ENCODE results near the gene ANKRD53. TPM values are rescaled to one million over a fixed set of nuclear protein-coding genes. Genes with fewer than 3 reads are reported as not detected.

ANKRD53 gene
- total and polyA plus RNA-seq, 2 donors, result 0.14 to 0.71 TPM

DNA sequence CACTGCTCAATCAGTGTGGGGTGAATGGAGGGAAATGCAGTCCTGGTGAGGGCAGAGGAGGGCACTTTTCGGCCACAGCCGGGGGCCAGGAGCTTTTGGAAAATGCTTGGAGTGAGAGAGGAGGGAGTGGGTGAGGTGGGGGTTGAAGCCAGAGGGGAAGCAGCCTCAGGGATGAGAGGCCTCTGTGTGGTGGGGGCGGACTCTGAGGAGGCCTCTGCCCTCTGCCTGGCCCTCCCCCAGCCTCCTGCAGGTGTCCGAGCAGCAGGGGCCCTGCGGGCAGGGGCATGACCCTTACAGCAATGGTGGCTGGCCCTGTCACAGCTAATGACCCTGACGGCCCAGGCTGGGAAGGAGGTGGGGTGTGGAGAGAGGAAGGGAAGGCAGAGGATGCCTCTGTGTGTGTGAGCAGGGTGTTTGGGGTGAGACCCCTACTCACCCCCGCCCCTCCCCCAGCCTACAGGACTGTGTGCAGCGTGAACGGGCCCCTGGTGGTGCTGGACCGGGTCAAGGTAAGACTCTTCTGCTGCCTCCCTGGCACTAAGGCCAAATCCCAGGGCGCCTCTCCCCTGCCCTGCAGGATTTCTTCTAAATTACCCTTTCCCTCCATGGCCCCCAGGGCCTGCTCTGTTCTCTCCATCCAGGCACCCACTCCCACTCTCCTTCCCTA lies 35.1 kb upstream of the ANKRD53 start:
- H3K9me3 ChIP-seq (ENCODE audit: control insufficient read depth in 2 of 2, insufficient read depth in 1 of 2, low read length in 1 of 2), result no peaks in the 10 kb centered on the region
- H3K4me1 ChIP-seq (ENCODE audit: control insufficient read depth in 2 of 2, insufficient read depth in 2 of 2, low read length in 2 of 2), result peaks cover 0 to 2% of the 10 kb centered on the region in 2 donors
- H3K27ac ChIP-seq (ENCODE audit: low read depth in 1 of 2, low read length in 1 of 2), result no peak overlapping the region
- H3K36me3 ChIP-seq (ENCODE audit: control insufficient read depth in 2 of 2, insufficient read depth in 2 of 2, low read length in 1 of 2), result no peaks in the 10 kb centered on the region
- WGBS, result 94% methylated on average over 11 of the region's 11 CpGs
- H3K4me3 ChIP-seq (ENCODE audit: low read length in 2 of 2), result no peak overlapping the region
- peaks cover 11 to 87% of the 10 kb centered on the region in 2 donors for H3K27me3 ChIP-seq (ENCODE audit: control insufficient read depth in 2 of 2, insufficient read depth in 1 of 2, low read length in 1 of 2)
- no peak for DNase-seq (ENCODE audit: low read depth in 6 of 9, low spot score in 9 of 9)

DNA sequence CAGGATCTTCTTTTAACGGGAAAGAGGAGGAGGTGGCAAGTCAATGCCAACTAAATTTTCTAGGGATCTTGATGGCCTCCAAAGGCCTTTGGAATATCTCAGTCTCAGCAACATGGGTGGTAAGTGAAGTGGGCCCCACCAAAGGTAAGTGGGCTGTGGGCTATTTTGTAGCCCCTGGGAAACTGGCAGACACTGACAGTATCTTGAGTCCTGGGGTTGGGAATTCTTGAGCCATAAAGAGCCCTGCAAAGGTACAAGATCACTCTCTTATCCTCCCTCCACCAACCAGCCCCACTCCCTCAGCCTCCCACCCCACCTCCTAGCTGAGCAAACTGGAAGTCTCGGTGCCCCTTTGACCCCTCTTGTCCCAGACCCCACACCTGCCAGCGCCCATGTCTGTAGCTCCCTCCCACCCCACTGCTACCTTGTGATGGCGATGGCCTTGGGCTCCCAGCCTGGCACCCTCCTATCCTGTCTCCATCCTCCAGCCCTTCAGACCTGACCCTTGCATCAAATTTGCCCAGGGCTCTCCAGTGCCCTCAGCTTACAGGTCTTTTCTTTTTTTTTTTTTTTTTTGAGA lies 34.2 kb upstream of the ANKRD53 start:
- no peak overlapping the region for H3K4me3 ChIP-seq (ENCODE audit: low read length in 2 of 2)
- no peaks in the 10 kb centered on the region for H3K9me3 ChIP-seq (ENCODE audit: control insufficient read depth in 2 of 2, insufficient read depth in 1 of 2, low read length in 1 of 2)
- WGBS, result 95% methylated on average over 4 of the region's 4 CpGs
- H3K27ac ChIP-seq (ENCODE audit: low read depth in 1 of 2, low read length in 1 of 2), result no peak overlapping the region
- peaks cover 9 to 87% of the 10 kb centered on the region in 2 donors for H3K27me3 ChIP-seq (ENCODE audit: control insufficient read depth in 2 of 2, insufficient read depth in 1 of 2, low read length in 1 of 2)
- peaks cover 0 to 5% of the 10 kb centered on the region in 2 donors for H3K4me1 ChIP-seq (ENCODE audit: control insufficient read depth in 2 of 2, insufficient read depth in 2 of 2, low read length in 2 of 2)
- no peaks in the 10 kb centered on the region for H3K36me3 ChIP-seq (ENCODE audit: control insufficient read depth in 2 of 2, insufficient read depth in 2 of 2, low read length in 1 of 2)
- DNase-seq (ENCODE audit: low read depth in 6 of 9, low spot score in 9 of 9), result no peak

DNA sequence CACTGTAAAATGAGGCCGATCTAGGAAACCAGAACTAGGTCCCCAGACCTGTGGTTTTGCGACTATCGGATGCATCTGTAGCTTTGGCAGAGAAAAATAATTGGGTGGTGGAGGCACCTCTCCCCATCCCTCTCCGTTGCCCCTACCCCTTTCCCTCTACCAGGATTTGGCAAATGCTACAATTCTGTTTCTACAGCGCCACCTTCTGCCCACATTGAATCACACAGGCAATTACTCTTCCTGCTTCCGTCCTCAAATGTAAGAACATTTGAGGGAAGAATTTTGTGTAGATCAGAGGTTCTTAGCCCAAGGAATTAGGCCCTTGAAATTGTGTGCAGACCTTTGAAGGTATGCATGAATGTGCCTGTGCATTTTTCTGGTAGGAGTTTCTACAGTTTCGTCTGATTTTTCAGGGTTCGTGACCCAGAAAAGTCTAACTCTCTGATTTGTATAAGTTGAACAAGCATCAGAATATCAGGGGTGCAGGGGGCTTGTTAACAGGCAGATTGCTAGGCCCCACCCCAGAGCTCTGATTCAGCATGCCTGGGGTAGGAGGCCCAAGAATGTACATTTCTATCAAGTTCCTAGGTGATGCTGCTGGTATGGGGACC lies 31.5 kb upstream of the ANKRD53 start:
- Histone ChIP-seq H3K27me3 (ENCODE audit: control insufficient read depth in 2 of 2, insufficient read depth in 1 of 2, low read length in 1 of 2) (peaks cover 9 to 77% of the 10 kb centered on the region in 2 donors), H3K36me3 (ENCODE audit: control insufficient read depth in 2 of 2, insufficient read depth in 2 of 2, low read length in 1 of 2) (no peaks in the 10 kb centered on the region), H3K4me3 (ENCODE audit: low read length in 2 of 2) (no peak overlapping the region), H3K27ac (ENCODE audit: low read depth in 1 of 2, low read length in 1 of 2) (no peak overlapping the region), H3K9me3 (ENCODE audit: control insufficient read depth in 2 of 2, insufficient read depth in 1 of 2, low read length in 1 of 2) (no peaks in the 10 kb centered on the region), H3K4me1 (ENCODE audit: control insufficient read depth in 2 of 2, insufficient read depth in 2 of 2, low read length in 2 of 2) (peaks cover 0 to 5% of the 10 kb centered on the region in 2 donors)
- WGBS, result 22% methylated on average over 8 of the region's 8 CpGs
- DNase-seq (ENCODE audit: low read depth in 6 of 9, low spot score in 9 of 9), result peak in 8 of 9 donors; percentile 29 to 73 (median 51)

DNA sequence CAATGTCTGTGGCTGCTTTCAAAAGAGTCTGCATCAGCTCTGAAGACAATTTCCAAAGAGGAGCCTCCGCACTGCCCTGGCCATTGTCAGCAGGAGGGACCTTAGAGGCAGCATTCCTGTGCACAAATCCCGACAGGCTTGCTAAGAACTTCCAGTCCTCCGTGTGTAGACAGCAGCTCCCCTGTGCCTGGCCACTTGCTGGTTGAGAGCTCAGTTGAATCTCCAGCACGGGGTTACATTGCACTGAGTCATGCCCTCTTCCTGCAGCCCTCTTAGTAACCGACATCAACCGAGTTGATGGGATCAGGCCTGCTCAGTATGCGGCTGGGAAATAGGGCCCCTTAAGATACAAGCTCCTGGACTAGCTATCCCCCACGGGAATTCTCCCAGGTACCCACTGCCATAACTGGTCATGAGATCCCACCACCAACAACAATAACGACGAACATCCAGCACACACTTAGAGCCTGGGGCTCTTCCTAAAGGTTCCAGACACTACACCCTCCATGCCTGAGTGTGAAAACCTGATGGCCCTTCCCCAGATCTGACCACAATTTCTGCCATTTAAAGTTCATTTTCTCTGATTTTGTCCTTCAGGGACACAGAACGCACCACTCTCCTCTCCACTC lies 30.8 kb upstream of the ANKRD53 start:
- H3K4me3 ChIP-seq (ENCODE audit: low read length in 2 of 2), result no peak overlapping the region

DNA sequence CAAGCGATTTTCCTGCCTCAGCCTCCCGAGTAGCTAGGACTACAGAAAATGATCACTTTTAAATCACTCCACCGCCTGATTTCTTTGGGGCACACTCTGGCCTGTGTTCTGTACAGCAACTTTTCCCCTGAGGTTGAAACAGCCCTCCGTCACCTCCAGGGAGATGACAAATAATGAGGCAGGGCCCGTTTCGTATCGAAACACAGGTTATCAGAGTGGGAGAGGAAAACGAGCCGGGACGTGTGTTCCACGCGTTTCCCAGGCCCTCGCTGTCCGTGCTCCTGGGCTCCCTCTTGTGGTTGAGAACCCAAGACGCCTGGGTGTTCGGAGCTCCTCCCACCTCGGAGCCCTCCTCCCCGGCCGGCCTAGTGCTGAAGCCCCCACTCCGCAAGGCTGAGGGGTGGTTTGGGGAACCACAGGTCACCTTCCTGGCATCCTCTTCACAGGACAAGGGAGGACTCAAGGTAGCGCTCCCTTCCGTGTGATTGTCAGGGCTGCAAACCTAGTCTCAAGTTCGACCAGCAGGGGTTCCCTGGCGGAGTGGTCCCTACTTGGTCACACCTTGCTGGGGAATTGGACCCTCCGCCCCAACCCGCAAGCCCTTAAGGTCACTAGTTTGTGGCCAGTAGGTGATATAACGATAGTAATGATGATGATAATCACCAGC lies 30.0 kb upstream of the ANKRD53 start:
- peaks cover 0 to 5% of the 10 kb centered on the region in 2 donors for H3K4me1 ChIP-seq (ENCODE audit: control insufficient read depth in 2 of 2, insufficient read depth in 2 of 2, low read length in 2 of 2)
- no peaks in the 10 kb centered on the region for H3K9me3 ChIP-seq (ENCODE audit: control insufficient read depth in 2 of 2, insufficient read depth in 1 of 2, low read length in 1 of 2)
- WGBS, result 13% methylated on average over 27 of the region's 27 CpGs
- peaks cover 9 to 70% of the 10 kb centered on the region in 2 donors for H3K27me3 ChIP-seq (ENCODE audit: control insufficient read depth in 2 of 2, insufficient read depth in 1 of 2, low read length in 1 of 2)
- peak; percentile 14 to 78 (median 55) for DNase-seq (ENCODE audit: low read depth in 6 of 9, low spot score in 9 of 9)
- no peak overlapping the region for H3K4me3 ChIP-seq (ENCODE audit: low read length in 2 of 2)
- no peak overlapping the region for H3K27ac ChIP-seq (ENCODE audit: low read depth in 1 of 2, low read length in 1 of 2)
- H3K36me3 ChIP-seq (ENCODE audit: control insufficient read depth in 2 of 2, insufficient read depth in 2 of 2, low read length in 1 of 2), result no peaks in the 10 kb centered on the region

More for the DNA sequence above, 30.8 kb upstream of the ANKRD53 start:
- H3K36me3 ChIP-seq (ENCODE audit: control insufficient read depth in 2 of 2, insufficient read depth in 2 of 2, low read length in 1 of 2), result no peaks in the 10 kb centered on the region
- H3K4me1 ChIP-seq (ENCODE audit: control insufficient read depth in 2 of 2, insufficient read depth in 2 of 2, low read length in 2 of 2), result peaks cover 0 to 5% of the 10 kb centered on the region in 2 donors
- H3K27ac ChIP-seq (ENCODE audit: low read depth in 1 of 2, low read length in 1 of 2), result no peak overlapping the region
- WGBS, result 59% methylated on average over 11 of the region's 11 CpGs
- no peak for DNase-seq (ENCODE audit: low read depth in 6 of 9, low spot score in 9 of 9)
- H3K9me3 ChIP-seq (ENCODE audit: control insufficient read depth in 2 of 2, insufficient read depth in 1 of 2, low read length in 1 of 2), result no peaks in the 10 kb centered on the region
- H3K27me3 ChIP-seq (ENCODE audit: control insufficient read depth in 2 of 2, insufficient read depth in 1 of 2, low read length in 1 of 2), result peaks cover 9 to 74% of the 10 kb centered on the region in 2 donors

DNA sequence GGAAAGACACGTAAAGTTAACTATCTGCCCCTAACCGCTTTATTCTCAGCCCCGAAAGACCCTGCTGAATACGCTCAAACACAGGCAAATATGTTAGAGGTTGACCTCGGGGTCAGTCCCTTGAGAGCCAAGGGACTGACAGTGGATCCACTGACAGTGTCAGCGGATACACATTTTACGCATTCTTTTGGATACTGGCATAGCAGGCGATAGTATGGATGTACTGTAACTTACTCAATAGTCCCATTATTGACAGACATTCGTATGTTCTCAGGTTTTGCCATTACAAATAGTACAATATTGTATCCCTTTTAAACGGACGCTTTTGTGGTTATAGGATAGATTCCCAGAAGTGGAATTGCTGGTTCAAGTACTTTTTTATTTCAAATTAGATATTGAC lies 29.3 kb upstream of the ANKRD53 start:
- DNase-seq (ENCODE audit: low read depth in 6 of 9, low spot score in 9 of 9), result no peak
- Histone ChIP-seq H3K36me3 (ENCODE audit: control insufficient read depth in 2 of 2, insufficient read depth in 2 of 2, low read length in 1 of 2) (no peaks in the 10 kb centered on the region), H3K4me3 (ENCODE audit: low read length in 2 of 2) (no peak overlapping the region), H3K4me1 (ENCODE audit: control insufficient read depth in 2 of 2, insufficient read depth in 2 of 2, low read length in 2 of 2) (peaks cover 0 to 5% of the 10 kb centered on the region in 2 donors), H3K27ac (ENCODE audit: low read depth in 1 of 2, low read length in 1 of 2) (no peak overlapping the region), H3K9me3 (ENCODE audit: control insufficient read depth in 2 of 2, insufficient read depth in 1 of 2, low read length in 1 of 2) (no peaks in the 10 kb centered on the region), H3K27me3 (ENCODE audit: control insufficient read depth in 2 of 2, insufficient read depth in 1 of 2, low read length in 1 of 2) (peaks cover 9 to 64% of the 10 kb centered on the region in 2 donors)
- 91% methylated on average over 11 of the region's 11 CpGs for WGBS

DNA sequence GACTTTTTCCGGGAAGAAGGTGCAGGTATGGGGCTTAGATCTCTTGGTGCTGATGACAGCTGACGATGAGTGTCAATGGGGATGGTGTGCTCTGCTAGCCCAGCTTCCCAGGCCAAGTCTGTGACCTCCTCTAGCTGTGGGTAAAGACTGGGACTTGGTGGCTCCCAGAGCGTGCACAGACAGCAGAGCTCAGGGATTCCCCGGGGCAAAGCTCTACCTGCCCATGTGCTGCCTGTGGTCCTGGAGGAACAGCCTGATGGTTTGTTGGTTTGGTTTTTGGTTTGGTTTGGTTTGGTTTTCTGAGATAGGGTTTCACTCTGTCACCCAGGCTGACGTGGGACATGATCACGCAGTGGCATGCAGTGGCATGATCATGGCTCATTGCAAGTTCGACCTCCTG lies 23.5 kb upstream of the ANKRD53 start:
- WGBS, result 88% methylated on average over 7 of the region's 7 CpGs

DNA sequence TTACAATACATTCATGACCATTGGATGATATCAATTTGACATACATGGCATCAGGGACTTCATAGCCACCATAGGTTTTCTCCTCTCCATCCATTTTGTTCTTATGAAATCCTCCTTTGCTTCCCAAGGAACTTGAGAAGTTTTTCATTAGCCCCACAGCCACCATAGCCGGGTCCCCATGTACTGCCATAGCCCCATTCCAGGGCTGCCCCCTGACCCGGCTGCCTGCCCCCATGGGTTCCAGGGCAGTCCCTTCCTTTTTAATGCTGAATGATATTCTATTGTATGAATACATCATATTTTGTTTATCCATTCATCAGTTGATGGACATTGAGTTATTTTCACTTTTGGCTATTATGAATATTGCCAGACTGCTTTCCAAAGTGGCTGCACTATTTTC lies 22.3 kb upstream of the ANKRD53 start:
- Histone ChIP-seq H3K4me3 (ENCODE audit: low read length in 2 of 2) (no peak overlapping the region), H3K9me3 (ENCODE audit: control insufficient read depth in 2 of 2, insufficient read depth in 1 of 2, low read length in 1 of 2) (no peaks in the 10 kb centered on the region), H3K4me1 (ENCODE audit: control insufficient read depth in 2 of 2, insufficient read depth in 2 of 2, low read length in 2 of 2) (peaks cover 0 to 4% of the 10 kb centered on the region in 2 donors), H3K27me3 (ENCODE audit: control insufficient read depth in 2 of 2, insufficient read depth in 1 of 2, low read length in 1 of 2) (peaks cover 0 to 26% of the 10 kb centered on the region in 2 donors), H3K27ac (ENCODE audit: low read depth in 1 of 2, low read length in 1 of 2) (no peak overlapping the region), H3K36me3 (ENCODE audit: control insufficient read depth in 2 of 2, insufficient read depth in 2 of 2, low read length in 1 of 2) (no peaks in the 10 kb centered on the region)
- no peak for DNase-seq (ENCODE audit: low read depth in 6 of 9, low spot score in 9 of 9)
- 94% methylated on average over 2 of the region's 2 CpGs for WGBS

More for the DNA sequence above, 23.5 kb upstream of the ANKRD53 start:
- peaks cover 0 to 30% of the 10 kb centered on the region in 2 donors for H3K27me3 ChIP-seq (ENCODE audit: control insufficient read depth in 2 of 2, insufficient read depth in 1 of 2, low read length in 1 of 2)
- H3K4me1 ChIP-seq (ENCODE audit: control insufficient read depth in 2 of 2, insufficient read depth in 2 of 2, low read length in 2 of 2), result peaks cover 0 to 4% of the 10 kb centered on the region in 2 donors
- DNase-seq (ENCODE audit: low read depth in 6 of 9, low spot score in 9 of 9), result no peak
- no peaks in the 10 kb centered on the region for H3K9me3 ChIP-seq (ENCODE audit: control insufficient read depth in 2 of 2, insufficient read depth in 1 of 2, low read length in 1 of 2)
- no peak overlapping the region for H3K4me3 ChIP-seq (ENCODE audit: low read length in 2 of 2)
- H3K36me3 ChIP-seq (ENCODE audit: control insufficient read depth in 2 of 2, insufficient read depth in 2 of 2, low read length in 1 of 2), result no peaks in the 10 kb centered on the region
- no peak overlapping the region for H3K27ac ChIP-seq (ENCODE audit: low read depth in 1 of 2, low read length in 1 of 2)
